HG02938 (cell line): Measurements from ENCODE around the gene PPP1R26.
"Not testable (repeated sequence)": the region's sequence is repeated elsewhere in the genome, so short reads cannot be mapped to it uniquely, and the experiment has no call there.

Experiments used
- ATAC-seq: cut with Tn5 transposase; IDR thresholded peaks from one replicate; pipeline ENCODE4 v1.9.1; 2021; ENCODE audit warnings: mild to moderate bottlenecking, moderate library complexity; ENCODE audit not compliant: unreplicated experiment

PPP1R26 gene

GRCh38 chr9:135504262-135505243 lies 25.0 kb downstream of the PPP1R26 start:
- ATAC-seq: no peak

- ATAC-seq: no peak
Measured at GRCh38 chr9:135505406-135506187, 26.0 kb downstream of the PPP1R26 start.

GRCh38 chr9:135506327-135507103 lies 26.9 kb downstream of the PPP1R26 start:
- ATAC-seq: no peak

- ATAC-seq: no peak
Measured at GRCh38 chr9:135507104-135508035, 27.8 kb downstream of the PPP1R26 start.

- no peak for ATAC-seq
Measured at GRCh38 chr9:135508211-135508820, 28.7 kb downstream of the PPP1R26 start.

- no peak for ATAC-seq
Measured at GRCh38 chr9:135509458-135509857, 29.9 kb downstream of the PPP1R26 start.

- ATAC-seq: no peak
Measured at GRCh38 chr9:135512241-135512603, 32.6 kb downstream of the PPP1R26 start.

- no peak for ATAC-seq
Measured at GRCh38 chr9:135512904-135513303, 33.3 kb downstream of the PPP1R26 start.

- no peak for ATAC-seq
Measured at GRCh38 chr9:135513351-135513846, 33.8 kb downstream of the PPP1R26 start.

GRCh38 chr9:135513906-135514305 lies 34.3 kb downstream of the PPP1R26 start:
- not testable (repeated sequence) for ATAC-seq

GRCh38 chr9:135514342-135515082 lies 34.9 kb downstream of the PPP1R26 start:
- ATAC-seq: no peak

GRCh38 chr9:135515083-135515951 lies 35.7 kb downstream of the PPP1R26 start:
- ATAC-seq: no peak

- no peak for ATAC-seq
Measured at GRCh38 chr9:135516132-135516860, 36.7 kb downstream of the PPP1R26 start.

- ATAC-seq: no peak
Measured at GRCh38 chr9:135517407-135517822, 37.8 kb downstream of the PPP1R26 start.

- ATAC-seq: no peak
Measured at GRCh38 chr9:135519179-135519971, 39.8 kb downstream of the PPP1R26 start.

- ATAC-seq: no peak
Measured at GRCh38 chr9:135520916-135521607, 41.5 kb downstream of the PPP1R26 start, which contains the start of gene LCN1. LCN1 (plus strand) TSS chr9:135521440; CDS start chr9:135521498, 58 bp downstream.
